GM18909 (cell line): ENCODE measurements around the gene RDX.
"Not testable (repeated sequence)": the region's sequence is repeated elsewhere in the genome, so short reads cannot be mapped to it uniquely, and the experiment has no call there.

ENCODE experiments used
- ATAC-seq: cut with Tn5 transposase; IDR thresholded peaks from one replicate; pipeline ENCODE4 v1.9.1; 2021; ENCODE audit warnings: mild to moderate bottlenecking; ENCODE audit not compliant: unreplicated experiment, poor library complexity

Gene RDX

GRCh38 chr11:110280595-110280994, 15.8 kb downstream of the RDX start:
- not testable (repeated sequence) for ATAC-seq

- no peak for ATAC-seq
Measured at GRCh38 chr11:110279881-110280280, 16.5 kb downstream of the RDX start.

GRCh38 chr11:110272919-110273318, 23.5 kb downstream of the RDX start:
- no peak for ATAC-seq

GRCh38 chr11:110269996-110270395, 26.4 kb downstream of the RDX start:
- no peak for ATAC-seq

GRCh38 chr11:110268441-110268840, 28.0 kb downstream of the RDX start:
- no peak for ATAC-seq

- no peak for ATAC-seq
Measured at GRCh38 chr11:110262072-110262403, 34.4 kb downstream of the RDX start.

GRCh38 chr11:110261195-110262071, 35.0 kb downstream of the RDX start:
- ATAC-seq, result no peak

- no peak for ATAC-seq
Measured at GRCh38 chr11:110253525-110253924, 42.9 kb downstream of the RDX start.

GRCh38 chr11:110251836-110252235, 44.6 kb downstream of the RDX start:
- no peak for ATAC-seq

- ATAC-seq, result no peak
Measured at GRCh38 chr11:110250168-110250567, 46.2 kb downstream of the RDX start.

- ATAC-seq, result no peak
Measured at GRCh38 chr11:110249766-110250165, 46.6 kb downstream of the RDX start.

GRCh38 chr11:110249066-110249465, 47.3 kb downstream of the RDX start:
- no peak for ATAC-seq

- ATAC-seq, result no peak
Measured at GRCh38 chr11:110243791-110244190, 52.6 kb downstream of the RDX start.

- ATAC-seq, result no peak
Measured at GRCh38 chr11:110242746-110243145, 53.7 kb downstream of the RDX start.

GRCh38 chr11:110242188-110242587, 54.2 kb downstream of the RDX start:
- ATAC-seq, result no peak

- ATAC-seq, result no peak
Measured at GRCh38 chr11:110235966-110236365, 60.4 kb downstream of the RDX start.

GRCh38 chr11:110230377-110230776, 66.0 kb downstream of the RDX start:
- no peak for ATAC-seq

- ATAC-seq, result no peak
Measured at GRCh38 chr11:110219006-110219785, 77.2 kb downstream of the RDX start.

- ATAC-seq, result no peak
Measured at GRCh38 chr11:110217936-110218335, 78.5 kb downstream of the RDX start.

- no peak for ATAC-seq
Measured at GRCh38 chr11:110217223-110217877, 79.1 kb downstream of the RDX start.

GRCh38 chr11:110209313-110209694, 87.1 kb downstream of the RDX start:
- ATAC-seq, result not testable (repeated sequence)
